GM19240 (cell line): ENCODE measurements around the gene DES.
"Not testable (repeated sequence)": the region's sequence is repeated elsewhere in the genome, so short reads cannot be mapped to it uniquely, and the experiment has no call there.

Experiments used
- DNase-seq: peaks from one replicate; pipeline ENCODE4 v3.0.0; 2011; ENCODE audit warnings: low spot score; ENCODE audit not compliant: insufficient read length

The DES gene

GRCh38 chr2:219399716-219400478 is 18.3 kb upstream of the DES start:
- DNase-seq = no peak

GRCh38 chr2:219400562-219400961 is 17.6 kb upstream of the DES start:
- DNase-seq = no peak

GRCh38 chr2:219401606-219402005 is 16.6 kb upstream of the DES start:
- DNase-seq = no peak

GRCh38 chr2:219402665-219403515 is 15.3 kb upstream of the DES start:
- DNase-seq = peak; percentile 60

- no peak for DNase-seq
Measured at GRCh38 chr2:219403861-219404260, 14.3 kb upstream of the DES start.

- no peak for DNase-seq
Measured at GRCh38 chr2:219404291-219404910, 13.8 kb upstream of the DES start.

GRCh38 chr2:219404954-219405353 is 13.2 kb upstream of the DES start:
- no peak for DNase-seq

GRCh38 chr2:219405451-219405850 is 12.7 kb upstream of the DES start:
- no peak for DNase-seq

GRCh38 chr2:219405958-219406860 is 12.0 kb upstream of the DES start:
- no peak for DNase-seq

- no peak for DNase-seq
Measured at GRCh38 chr2:219406861-219407230, 11.3 kb upstream of the DES start.

GRCh38 chr2:219407343-219407742 is 10.8 kb upstream of the DES start:
- not testable (repeated sequence) for DNase-seq

GRCh38 chr2:219408204-219408603 is 10.0 kb upstream of the DES start:
- no peak for DNase-seq

GRCh38 chr2:219408631-219409030 is 9.5 kb upstream of the DES start:
- DNase-seq = no peak

- DNase-seq = no peak
Measured at GRCh38 chr2:219409619-219410018, 8.6 kb upstream of the DES start.

GRCh38 chr2:219410390-219410789 is 7.8 kb upstream of the DES start:
- no peak for DNase-seq

GRCh38 chr2:219414857-219415256 is 3.3 kb upstream of the DES start:
- DNase-seq = no peak

- no peak for DNase-seq
Measured at GRCh38 chr2:219415580-219416234, 2.5 kb upstream of the DES start.

GRCh38 chr2:219416235-219416602 is 2.0 kb upstream of the DES start:
- no peak for DNase-seq

GRCh38 chr2:219416938-219417337 is 1.2 kb upstream of the DES start:
- DNase-seq = no peak

- no peak for DNase-seq
Measured at GRCh38 chr2:219417374-219417773, 803 bp upstream of the DES start.

- DNase-seq = no peak
Measured at GRCh38 chr2:219419012-219419324, 791 bp downstream of the DES start.
